ENCODE data around the gene DSPP.

- TF ChIP-seq MAX (CRISPR knock-in tag; IDR thresholded peaks at IDR 0.05) (no peak), CTCF (IDR thresholded peaks at IDR 0.05) (no peak), USF2 (CRISPR knock-in tag; IDR thresholded peaks at IDR 0.05) (no peak), ZNF263 (CRISPR knock-in tag; IDR thresholded peaks at IDR 0.05; ENCODE audit: low read depth) (no peak), ELF4 (CRISPR knock-in tag; IDR thresholded peaks at IDR 0.05; ENCODE audit: low read depth) (no peak), NFE2L1 (CRISPR knock-in tag; IDR thresholded peaks at IDR 0.05) (no peak), TEAD4 (CRISPR knock-in tag; IDR thresholded peaks at IDR 0.05) (no peak)
- TF ChIP-seq, protein P1, sequence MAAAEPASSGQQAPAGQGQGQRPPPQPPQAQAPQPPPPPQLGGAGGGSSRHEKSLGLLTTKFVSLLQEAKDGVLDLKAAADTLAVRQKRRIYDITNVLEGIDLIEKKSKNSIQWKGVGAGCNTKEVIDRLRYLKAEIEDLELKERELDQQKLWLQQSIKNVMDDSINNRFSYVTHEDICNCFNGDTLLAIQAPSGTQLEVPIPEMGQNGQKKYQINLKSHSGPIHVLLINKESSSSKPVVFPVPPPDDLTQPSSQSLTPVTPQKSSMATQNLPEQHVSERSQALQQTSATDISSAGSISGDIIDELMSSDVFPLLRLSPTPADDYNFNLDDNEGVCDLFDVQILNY (CRISPR knock-in tag; IDR thresholded peaks at IDR 0.05): no peak
Observed at GRCh38 chr4:87644286-87644685, 36.0 kb downstream of the DSPP start.
